GM06990 (cell line): ENCODE results near the gene OVOL3.
"Not testable (repeated sequence)": the region's sequence is repeated elsewhere in the genome, so short reads cannot be mapped to it uniquely, and the experiment has no call there.

Source experiments
- DNase-seq: peaks from one replicate; pipeline ENCODE4 v3.0.0-alpha.2; 2011; ENCODE audit not compliant: insufficient read length; ENCODE audit errors: extremely low read depth
- H3K27me3 ChIP-seq: replicated peaks from 2 replicates; pipeline ENCODE4 v1.6.0; 2011; ENCODE audit warnings: low read length; ENCODE audit not compliant: control insufficient read depth, insufficient read depth
- H3K36me3 ChIP-seq: 2 replicates; pipeline ENCODE4 v1.5.1; 2011; ENCODE audit warnings: low read length; ENCODE audit not compliant: control insufficient read depth, insufficient read depth
- H3K4me3 ChIP-seq: replicated peaks from 2 replicates; pipeline ENCODE4 v1.5.1; 2011; ENCODE audit warnings: low read depth, mild to moderate bottlenecking, control low read depth, low read length
- TF ChIP-seq, protein P1 (sequence below): IDR thresholded peaks from 2 replicates; pipeline ENCODE4 v1.5.1; 2011; ENCODE audit warnings: low read length, control low read depth, mild to moderate bottlenecking, inconsistent platforms; ENCODE audit not compliant: insufficient read depth, poor library complexity, severe bottlenecking

OVOL3 gene

DNA sequence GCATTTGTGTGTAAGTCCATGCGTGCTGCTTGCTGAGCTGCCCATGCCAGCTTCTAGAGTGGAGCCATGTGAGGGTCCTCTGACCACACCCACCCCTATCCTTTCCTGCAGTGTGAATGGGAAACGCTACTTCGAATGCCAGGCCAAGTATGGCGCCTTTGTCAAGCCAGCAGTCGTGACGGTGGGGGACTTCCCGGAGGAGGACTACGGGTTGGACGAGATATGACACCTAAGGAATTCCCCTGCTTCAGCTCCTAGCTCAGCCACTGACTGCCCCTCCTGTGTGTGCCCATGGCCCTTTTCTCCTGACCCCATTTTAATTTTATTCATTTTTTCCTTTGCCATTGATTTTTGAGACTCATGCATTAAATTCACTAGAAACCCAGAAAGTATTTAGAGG is 14.6 kb downstream of the OVOL3 start:
- DNase-seq = no peak
- Histone ChIP-seq H3K36me3 (peaks cover 9% of the 10 kb centered on the region), H3K27me3 (no peaks in the 10 kb centered on the region), H3K4me3 (no peak overlapping the region)
- TF ChIP-seq, protein P1, sequence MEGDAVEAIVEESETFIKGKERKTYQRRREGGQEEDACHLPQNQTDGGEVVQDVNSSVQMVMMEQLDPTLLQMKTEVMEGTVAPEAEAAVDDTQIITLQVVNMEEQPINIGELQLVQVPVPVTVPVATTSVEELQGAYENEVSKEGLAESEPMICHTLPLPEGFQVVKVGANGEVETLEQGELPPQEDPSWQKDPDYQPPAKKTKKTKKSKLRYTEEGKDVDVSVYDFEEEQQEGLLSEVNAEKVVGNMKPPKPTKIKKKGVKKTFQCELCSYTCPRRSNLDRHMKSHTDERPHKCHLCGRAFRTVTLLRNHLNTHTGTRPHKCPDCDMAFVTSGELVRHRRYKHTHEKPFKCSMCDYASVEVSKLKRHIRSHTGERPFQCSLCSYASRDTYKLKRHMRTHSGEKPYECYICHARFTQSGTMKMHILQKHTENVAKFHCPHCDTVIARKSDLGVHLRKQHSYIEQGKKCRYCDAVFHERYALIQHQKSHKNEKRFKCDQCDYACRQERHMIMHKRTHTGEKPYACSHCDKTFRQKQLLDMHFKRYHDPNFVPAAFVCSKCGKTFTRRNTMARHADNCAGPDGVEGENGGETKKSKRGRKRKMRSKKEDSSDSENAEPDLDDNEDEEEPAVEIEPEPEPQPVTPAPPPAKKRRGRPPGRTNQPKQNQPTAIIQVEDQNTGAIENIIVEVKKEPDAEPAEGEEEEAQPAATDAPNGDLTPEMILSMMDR = no peak

DNA sequence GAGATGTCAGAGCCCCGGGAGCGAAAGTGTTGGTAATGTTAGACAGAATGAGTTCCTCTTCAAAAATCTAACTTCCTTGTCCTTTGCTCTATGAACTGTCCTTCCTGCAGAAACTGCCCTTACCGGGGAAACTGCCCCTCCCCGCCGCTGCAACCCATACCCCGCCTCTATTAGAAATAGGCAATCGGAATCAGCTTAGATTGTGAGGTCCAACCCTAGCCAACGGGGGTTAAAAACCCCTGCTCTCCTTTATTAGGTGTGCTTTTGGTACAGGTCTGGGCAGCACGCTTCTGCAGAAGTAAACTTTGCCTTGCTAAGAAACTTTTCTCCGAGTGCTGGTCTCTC is 17.4 kb downstream of the OVOL3 start:
- H3K27me3 ChIP-seq = no peaks in the 10 kb centered on the region
- 0 out of 2 replicates have a peak, but pooled peaks cover 2% of the 10 kb centered on the region for H3K36me3 ChIP-seq
- DNase-seq = no peak
- peak overlapping the region; percentile 73 for H3K4me3 ChIP-seq
- TF ChIP-seq, protein P1 = no peak

DNA sequence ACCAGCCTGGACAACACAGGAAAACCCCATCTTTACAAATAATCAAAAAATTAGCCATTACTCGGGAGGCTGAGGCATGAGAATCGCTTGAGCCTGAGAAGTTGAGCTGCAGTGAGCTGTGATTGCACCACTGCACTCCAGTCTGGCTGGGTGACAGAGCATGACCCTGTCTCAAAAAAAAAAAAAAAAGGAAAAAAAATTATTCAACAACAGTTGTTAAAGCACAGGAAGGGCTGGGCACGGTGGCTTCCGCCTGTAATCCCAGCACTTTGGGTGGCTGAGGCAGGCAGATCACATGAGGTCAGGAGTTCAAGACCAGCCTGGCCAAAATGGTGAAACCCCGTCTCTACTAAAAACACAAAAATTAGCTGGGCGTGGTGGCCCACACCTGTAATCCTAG is 20.3 kb downstream of the OVOL3 start:
- DNase-seq, H3K4me3 ChIP-seq, H3K27me3 ChIP-seq, H3K36me3 ChIP-seq: not testable (repeated sequence)

DNA sequence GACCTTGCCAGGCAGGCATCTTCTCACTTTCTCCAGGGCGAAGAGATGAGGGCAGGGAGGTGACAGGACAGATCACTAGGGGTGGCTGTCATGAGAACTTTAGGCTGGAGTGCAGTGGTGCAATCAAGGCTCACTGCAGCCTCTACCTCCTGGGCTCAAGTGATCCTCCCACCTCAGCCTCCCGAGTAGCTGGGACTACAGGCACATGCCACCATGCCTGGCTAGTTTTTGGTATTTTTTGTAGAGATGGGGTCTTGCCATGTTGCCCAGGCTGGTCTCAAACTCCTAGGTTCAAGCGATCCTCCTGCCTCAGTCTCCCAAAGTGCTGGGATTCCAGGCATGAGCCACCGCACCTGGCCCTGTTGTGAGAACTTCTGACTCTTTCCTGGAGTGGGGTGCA is 23.9 kb downstream of the OVOL3 start:
- not testable (repeated sequence) for H3K36me3 ChIP-seq, DNase-seq, H3K4me3 ChIP-seq, H3K27me3 ChIP-seq

DNA sequence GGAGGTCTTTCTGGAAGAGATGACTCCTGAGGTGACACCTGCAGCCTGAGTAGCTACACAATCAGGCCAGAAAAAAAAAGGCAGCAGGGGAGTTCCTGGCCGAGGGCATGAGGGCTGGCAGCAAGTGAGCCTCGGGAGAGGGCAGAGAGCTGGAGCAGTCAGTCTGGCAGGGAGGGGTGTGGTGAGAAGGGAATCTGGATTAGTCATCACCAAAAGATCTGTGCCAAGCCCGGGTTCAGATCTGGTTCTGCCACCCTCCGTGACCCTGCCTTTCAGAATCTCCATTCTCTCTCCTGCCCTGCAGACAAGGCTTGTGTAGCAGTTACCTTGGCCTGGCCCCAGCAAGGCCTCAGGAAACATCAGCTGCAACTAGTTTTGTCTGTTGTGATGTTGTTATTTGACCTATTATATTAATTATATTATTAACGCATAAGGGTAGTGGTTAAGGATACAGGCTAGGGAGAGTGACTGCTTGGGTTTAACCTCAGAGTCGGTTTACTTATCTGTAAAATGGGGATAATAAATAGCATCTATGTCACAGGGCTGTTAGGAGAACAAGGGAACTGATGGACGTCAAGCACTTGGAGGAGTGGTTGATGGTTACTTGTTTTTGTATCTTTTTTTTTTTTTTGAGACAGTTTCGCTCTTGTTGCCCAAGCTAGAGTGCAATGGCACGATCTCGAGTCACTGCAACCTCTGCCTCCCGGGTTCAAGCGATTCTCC is 26.2 kb downstream of the OVOL3 start:
- no peak overlapping the region for H3K4me3 ChIP-seq
- TF ChIP-seq, protein P1 = no peak

DNA sequence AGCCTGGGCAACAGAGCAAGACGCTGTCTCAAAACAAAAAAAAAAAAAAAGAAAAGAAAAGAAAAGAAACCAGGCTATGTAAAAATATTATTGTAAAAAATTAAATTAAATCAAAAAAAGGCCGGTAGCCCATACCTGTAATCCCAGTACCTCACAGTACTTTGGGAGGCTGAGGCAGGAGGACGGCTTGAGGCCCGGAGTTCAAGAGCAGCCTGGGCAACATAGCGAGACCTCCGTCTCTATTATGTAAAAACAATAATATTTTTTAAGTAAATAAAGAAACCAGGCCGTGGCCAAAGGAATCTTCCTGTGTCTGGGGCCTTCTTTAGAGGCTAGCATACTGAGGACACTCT is 28.2 kb downstream of the OVOL3 start:
- no peaks in the 10 kb centered on the region for H3K27me3 ChIP-seq
- TF ChIP-seq, protein P1 = no peak
- no peak for DNase-seq
- H3K4me3 ChIP-seq = peak overlapping the region; percentile 97
- peaks cover 13% of the 10 kb centered on the region for H3K36me3 ChIP-seq

More for the DNA sequence above, 26.2 kb downstream of the OVOL3 start:
- no peak for DNase-seq
- Histone ChIP-seq H3K27me3 (no peaks in the 10 kb centered on the region), H3K36me3 (peaks cover 4% of the 10 kb centered on the region)
